Esophagus squamous epithelium (tissue), 5 donors: Measurements from ENCODE around the gene ZCCHC7. TPM values are rescaled to one million over a fixed set of nuclear protein-coding genes. Genes with fewer than 3 reads are reported as not detected.
"Not testable (repeated sequence)": the region's sequence is repeated elsewhere in the genome, so short reads cannot be mapped to it uniquely, and the experiment has no call there.

Source experiments
- DNase-seq: peaks from one replicate; lab custom pipeline; 2025; lab: John Stamatoyannopoulos, UW
- H3K27ac ChIP-seq, 4 donors: fragments of 200-600 bp; sonication (generic); one replicate each; pipeline ENCODE4 v1.5.1; 2016 to 2019; ENCODE audit warnings: mild to moderate bottlenecking in 1 of 4
- H3K27me3 ChIP-seq, 4 donors: fragments of 200-600 bp; sonication (generic); 1 replicate in 3 of 4; 2 replicates in 1 of 4; pipeline versions ENCODE4 v1.5.1 to v1.6.0; 2017 to 2021; ENCODE audit warnings: antibody characterized with exemption in 1 of 4
- H3K36me3 ChIP-seq, 3 donors: fragments of 200-600 bp; sonication (generic); one replicate each; pipeline ENCODE4 v1.5.1; 2016 to 2019
- H3K4me1 ChIP-seq, 3 donors: fragments of 200-600 bp; sonication (generic); one replicate each; pipeline ENCODE4 v1.5.1; 2017 to 2019
- H3K4me3 ChIP-seq, 4 donors: fragments of 200-600 bp; sonication (generic); 1 replicate in 3 of 4; 2 replicates in 1 of 4; pipeline ENCODE4 v1.5.1; 2016 to 2019; ENCODE audit warnings: mild to moderate bottlenecking in 2 of 4, moderate library complexity in 1 of 4
- H3K9me3 ChIP-seq, 3 donors: fragments of 200-600 bp; sonication (generic); one replicate each; pipeline ENCODE4 v1.5.1; 2016 to 2019
- POLR2A ChIP-seq, 4 donors: fragments of 450-650 bp; IDR thresholded peaks; one replicate each; pipeline ENCODE4 v1.6.1; 2017; ENCODE audit warnings: antibody characterized with exemption in 4 of 4, mild to moderate bottlenecking in 4 of 4, moderate library complexity in 3 of 4
- WGBS, 2 donors: methylation state at CpG; one replicate each; pipeline ENCODE4 v1.1.5; 2018; 5-methylcytosine and 5-hydroxymethylcytosine counted together
- intact Hi-C: fragments of 100-400 bp; cut with DNase I; formaldehyde crosslinking; loops from one replicate; pipeline ENCODE4 v1.15.0; 2022
- total RNA-seq, 4 donors: library from RNA; depleted of rRNA; stranded (reverse); fragments of >200 nt; gene quantifications; one replicate each; pipeline ENCODE4 v1.1.0, GENCODE V29; 2016
- TF ChIP-seq, protein P1 (sequence below), 6 experiments: fragments of 450-650 bp in 4 of 6; fragments of 200-600 bp in 2 of 6; sonication (generic) in 2 of 6; IDR thresholded peaks; one replicate each; pipeline ENCODE4 v1.5.1; 2016 to 2019; ENCODE audit warnings: antibody characterized with exemption in 6 of 6, mild to moderate bottlenecking in 4 of 6, moderate library complexity in 4 of 6
- donor health status: DM: yes; HTN: yes; CAD: no.

The ZCCHC7 gene
- total RNA-seq, 4 donors from 2014 or later, result 6.1 to 21.6 (median 13.0) TPM

DNA sequence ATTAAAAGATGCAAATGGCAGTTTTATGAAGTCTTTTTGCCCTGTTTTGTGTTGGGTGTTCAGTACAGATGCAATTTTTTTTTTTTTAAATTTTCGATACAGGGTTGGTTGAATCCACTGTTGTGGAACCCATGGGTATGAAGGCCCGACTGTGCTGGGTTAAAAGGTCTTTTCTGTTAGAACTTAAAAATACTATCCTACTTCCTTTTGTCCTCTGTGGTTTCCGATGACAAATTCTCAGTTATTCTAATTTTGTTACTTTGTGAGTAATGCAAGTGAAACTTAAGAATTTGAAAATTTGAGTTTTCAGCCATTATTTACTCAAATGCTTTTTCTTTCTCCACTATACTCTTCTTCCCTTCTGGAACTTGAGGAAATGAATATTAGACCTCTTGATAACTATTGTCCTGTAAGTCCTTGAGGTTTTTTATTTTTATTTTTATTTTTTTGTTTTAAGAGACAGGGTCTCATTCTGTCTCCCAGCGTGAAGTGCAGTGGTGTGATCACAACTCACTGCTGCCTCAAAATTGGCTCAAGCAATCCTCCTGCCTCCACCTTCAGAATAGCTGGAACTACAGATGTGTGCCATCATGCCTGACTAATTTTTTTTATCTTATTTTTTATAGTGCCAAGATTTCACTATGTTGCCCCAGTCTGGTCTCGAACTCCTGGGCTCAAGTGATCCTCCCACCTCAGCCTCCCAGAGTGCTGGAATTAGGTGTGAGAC is 67.5 kb downstream of the ZCCHC7 start:
- Histone ChIP-seq H3K4me1 (no peaks in the 10 kb centered on the region), H3K9me3 (no peaks in the 10 kb centered on the region), H3K27me3 (no peaks in the 10 kb centered on the region), H3K36me3 (peaks cover 0 to 22% (median 0%) of the 10 kb centered on the region in 3 donors), H3K27ac (no peak overlapping the region), H3K4me3 (no peak overlapping the region)
- TF ChIP-seq POLR2A (IDR thresholded peaks at IDR 0.05), result no peak
- TF ChIP-seq, protein P1, sequence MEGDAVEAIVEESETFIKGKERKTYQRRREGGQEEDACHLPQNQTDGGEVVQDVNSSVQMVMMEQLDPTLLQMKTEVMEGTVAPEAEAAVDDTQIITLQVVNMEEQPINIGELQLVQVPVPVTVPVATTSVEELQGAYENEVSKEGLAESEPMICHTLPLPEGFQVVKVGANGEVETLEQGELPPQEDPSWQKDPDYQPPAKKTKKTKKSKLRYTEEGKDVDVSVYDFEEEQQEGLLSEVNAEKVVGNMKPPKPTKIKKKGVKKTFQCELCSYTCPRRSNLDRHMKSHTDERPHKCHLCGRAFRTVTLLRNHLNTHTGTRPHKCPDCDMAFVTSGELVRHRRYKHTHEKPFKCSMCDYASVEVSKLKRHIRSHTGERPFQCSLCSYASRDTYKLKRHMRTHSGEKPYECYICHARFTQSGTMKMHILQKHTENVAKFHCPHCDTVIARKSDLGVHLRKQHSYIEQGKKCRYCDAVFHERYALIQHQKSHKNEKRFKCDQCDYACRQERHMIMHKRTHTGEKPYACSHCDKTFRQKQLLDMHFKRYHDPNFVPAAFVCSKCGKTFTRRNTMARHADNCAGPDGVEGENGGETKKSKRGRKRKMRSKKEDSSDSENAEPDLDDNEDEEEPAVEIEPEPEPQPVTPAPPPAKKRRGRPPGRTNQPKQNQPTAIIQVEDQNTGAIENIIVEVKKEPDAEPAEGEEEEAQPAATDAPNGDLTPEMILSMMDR (IDR thresholded peaks at IDR 0.05), result no peak
- DNase-seq, result no peak
- 78 to 83% methylated on average over 5 of the region's 5 CpGs for WGBS, 2 donors
- intact Hi-C loops, result no loop called here

DNA sequence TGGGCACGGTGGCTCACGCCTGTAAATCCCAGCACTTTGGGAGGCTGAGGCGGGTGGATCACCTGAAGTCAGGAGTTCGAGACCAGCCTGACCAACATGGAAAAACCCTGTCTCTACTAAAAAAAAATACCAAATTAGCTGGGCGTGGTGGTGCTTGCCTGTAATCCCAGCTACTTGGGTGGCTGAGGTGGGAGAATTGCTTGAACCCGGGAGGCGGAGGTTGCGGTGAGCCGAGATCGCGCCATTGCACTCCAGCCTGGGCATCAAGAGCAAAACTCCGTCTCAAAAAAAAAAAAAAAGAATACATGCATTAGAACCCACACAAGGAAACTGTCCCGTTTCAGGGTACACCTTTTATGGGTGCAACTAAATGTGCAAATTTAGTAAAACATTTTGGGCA is 70.4 kb downstream of the ZCCHC7 start:
- H3K27ac ChIP-seq, H3K4me1 ChIP-seq, H3K4me3 ChIP-seq, intact Hi-C loops, DNase-seq, H3K9me3 ChIP-seq, H3K27me3 ChIP-seq: not testable (repeated sequence)
- WGBS, 2 donors, result 95 to 96% methylated on average over 7 to 13 of the region's 13 CpGs
- peaks cover 0 to 22% (median 0%) of the 10 kb centered on the region in 3 donors for H3K36me3 ChIP-seq

DNA sequence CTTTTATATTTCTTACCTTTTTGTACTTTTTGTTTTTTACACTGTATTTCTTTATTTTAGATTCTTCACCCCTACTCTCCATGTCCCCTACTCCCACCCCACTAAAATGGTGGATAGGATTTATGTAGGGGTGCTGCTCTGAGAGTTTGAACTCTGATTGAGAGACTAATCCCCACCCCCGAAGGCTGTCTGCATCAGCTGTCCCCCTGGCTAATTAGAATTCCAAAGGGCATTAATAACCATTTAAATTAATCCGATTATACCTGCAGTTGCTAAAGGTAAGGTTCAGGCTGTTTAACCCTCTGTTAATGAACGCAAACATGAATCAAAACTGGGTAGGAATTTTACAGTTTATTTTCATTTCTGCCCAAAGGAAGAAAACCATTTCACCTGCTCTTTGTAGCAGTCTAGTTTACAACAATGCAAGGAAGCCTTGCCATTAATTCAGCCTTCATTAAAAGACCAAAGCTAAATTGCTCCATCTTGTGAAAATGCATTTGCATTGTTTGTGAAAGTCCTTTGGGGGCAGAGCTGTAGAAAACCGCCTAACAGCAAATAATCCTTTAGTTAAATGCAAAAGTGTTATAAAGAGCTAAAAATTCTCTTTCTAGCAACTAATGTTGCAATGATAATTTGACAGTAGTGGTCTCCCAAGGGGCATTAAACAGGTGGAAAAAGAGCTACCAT is 71.2 kb downstream of the ZCCHC7 start:
- H3K4me3 ChIP-seq, result no peak overlapping the region
- H3K9me3 ChIP-seq, result no peaks in the 10 kb centered on the region
- H3K27ac ChIP-seq, result no peak overlapping the region
- intact Hi-C loops, result no loop called here
- 82 to 85% methylated on average over 4 of the region's 4 CpGs for WGBS, 2 donors
- TF ChIP-seq, protein P1 (IDR thresholded peaks at IDR 0.05), result no peak
- TF ChIP-seq POLR2A (IDR thresholded peaks at IDR 0.05), result no peak
- DNase-seq, result no peak
- H3K36me3 ChIP-seq, result peaks cover 0 to 22% (median 0%) of the 10 kb centered on the region in 3 donors
- peaks cover 0 to 1% (median 0%) of the 10 kb centered on the region in 3 donors for H3K4me1 ChIP-seq
- H3K27me3 ChIP-seq, result no peaks in the 10 kb centered on the region

DNA sequence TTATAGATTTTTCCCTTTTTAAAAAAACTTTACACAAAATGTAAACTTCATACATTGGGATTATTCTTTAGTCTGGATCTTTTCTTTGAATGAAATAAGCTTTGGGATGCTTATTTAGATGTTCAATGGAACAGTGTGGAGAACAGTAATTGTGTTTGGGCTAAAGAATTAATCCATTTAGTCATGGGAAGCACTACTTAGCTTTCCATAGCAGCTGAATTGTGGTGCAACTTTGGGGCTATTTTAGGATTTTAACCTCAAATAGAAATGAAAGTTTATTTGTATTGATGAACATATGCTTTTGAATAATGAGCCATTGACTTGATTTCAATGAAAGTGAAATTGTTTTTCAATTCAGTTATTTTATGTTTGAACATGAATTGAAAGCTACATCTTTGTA is 72.4 kb downstream of the ZCCHC7 start:
- peaks cover 0 to 10% (median 0%) of the 10 kb centered on the region in 3 donors for H3K4me1 ChIP-seq
- intact Hi-C loops, result no loop called here
- H3K27me3 ChIP-seq, result no peaks in the 10 kb centered on the region
- TF ChIP-seq, protein P1 (IDR thresholded peaks at IDR 0.05), result no peak
- TF ChIP-seq POLR2A (IDR thresholded peaks at IDR 0.05), result no peak
- H3K4me3 ChIP-seq, result no peak overlapping the region
- no peaks in the 10 kb centered on the region for H3K9me3 ChIP-seq
- H3K27ac ChIP-seq, result no peak overlapping the region
- H3K36me3 ChIP-seq, result peaks cover 0 to 22% (median 0%) of the 10 kb centered on the region in 3 donors
- DNase-seq, result no peak

DNA sequence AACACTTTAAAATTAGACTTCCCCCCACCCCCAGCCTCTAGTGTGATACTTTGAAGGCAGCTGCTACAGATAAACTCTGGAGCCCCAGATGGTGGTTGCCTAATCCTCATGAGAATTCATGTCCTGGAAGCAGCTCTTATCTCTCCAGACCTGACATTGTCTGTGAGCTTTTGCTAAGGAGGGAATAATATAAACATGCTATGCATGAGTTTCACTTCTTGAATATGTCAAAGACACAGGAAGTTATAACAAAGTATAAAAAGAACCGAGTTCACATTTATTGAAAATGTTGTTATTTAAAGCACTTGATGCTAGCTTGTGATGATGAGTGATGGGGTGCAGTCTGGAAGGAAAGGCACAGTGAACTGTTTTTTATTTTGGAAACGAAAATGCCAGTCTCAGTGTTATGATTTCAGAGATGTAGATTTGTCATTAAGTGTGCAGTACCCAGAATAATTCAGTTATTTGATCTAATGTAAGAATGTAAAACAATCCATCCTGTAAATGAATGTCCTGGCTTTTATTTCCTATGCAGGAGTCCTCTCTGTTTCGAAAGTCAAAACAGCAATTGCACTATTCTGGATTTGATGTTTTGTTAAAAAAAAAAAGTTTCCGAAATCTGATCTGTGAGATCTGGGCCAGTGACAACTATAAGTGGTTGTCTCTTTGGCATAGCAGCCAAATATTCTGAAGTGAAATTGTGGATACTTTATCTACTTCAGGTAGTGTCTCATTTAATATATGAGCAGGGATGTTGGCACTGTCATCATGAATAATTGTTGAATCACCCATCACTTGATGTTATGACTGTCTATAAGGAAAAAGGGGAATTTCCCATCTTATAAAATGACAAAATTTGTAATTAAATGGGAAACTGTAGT is 77.0 kb downstream of the ZCCHC7 start:
- no peak for DNase-seq
- H3K4me3 ChIP-seq, result no peak overlapping the region
- intact Hi-C loops, result no loop called here
- 47 to 50% methylated on average over 4 of the region's 4 CpGs for WGBS, 2 donors
- H3K27me3 ChIP-seq, result no peaks in the 10 kb centered on the region
- no peaks in the 10 kb centered on the region for H3K36me3 ChIP-seq
- TF ChIP-seq, protein P1 (IDR thresholded peaks at IDR 0.05), result no peak
- TF ChIP-seq POLR2A (IDR thresholded peaks at IDR 0.05), result no peak
- peaks cover 0 to 10% (median 0%) of the 10 kb centered on the region in 3 donors for H3K4me1 ChIP-seq
- no peaks in the 10 kb centered on the region for H3K9me3 ChIP-seq
- H3K27ac ChIP-seq, result no peak overlapping the region
